OCI-M2 (cell line): ENCODE data around the gene RRAD.
A peak's percentile ranks its signal among the peaks of the same experiment; 100 is the strongest.

ENCODE experiments used
- DNase-seq: peaks from one replicate; lab custom pipeline; 2025; ENCODE audit not compliant: unreplicated experiment; lab: John Stamatoyannopoulos, UW

Gene RRAD

GRCh38 chr16:66881560-66881959, 43.8 kb downstream of the RRAD start:
- DNase-seq: no peak

GRCh38 chr16:66881014-66881417, 44.3 kb downstream of the RRAD start:
- no peak for DNase-seq

GRCh38 chr16:66880288-66881013, 44.9 kb downstream of the RRAD start, which contains the start of gene PDP2:
Gene PDP2 (plus strand): TSS chr16:66880515. CDS start chr16:66884285, 3,770 bp downstream.
- peak; percentile 44 for DNase-seq

- no peak for DNase-seq
Measured at GRCh38 chr16:66878067-66878466, 47.3 kb downstream of the RRAD start.

- DNase-seq: no peak
Measured at GRCh38 chr16:66874079-66874775, 51.1 kb downstream of the RRAD start.

- no peak for DNase-seq
Measured at GRCh38 chr16:66873685-66874055, 51.7 kb downstream of the RRAD start.

GRCh38 chr16:66872943-66873684, 52.2 kb downstream of the RRAD start:
- DNase-seq: peak; percentile 80

- no peak for DNase-seq
Measured at GRCh38 chr16:66872559-66872942, 52.8 kb downstream of the RRAD start.

- DNase-seq: no peak
Measured at GRCh38 chr16:66871840-66872239, 53.5 kb downstream of the RRAD start.
